Endothelial cell of umbilical vein (primary cell): ENCODE data around the gene HTR6. TPM values are rescaled to one million over a fixed set of nuclear protein-coding genes. Genes with fewer than 3 reads are reported as not detected.

Experiments
- BruUV-seq: library from RNA; stranded (reverse); fragments of 400-500 nt; replicated peaks from 2 replicates; lab custom pipeline; 2021; lab: Mats Ljungman, UMichigan
- CTCF ChIA-PET: fragments of 300-600, 350-600 bp; sonication (Branson Sonifier 250); formaldehyde crosslinking; loops from one replicate; lab custom pipeline; 2021; ENCODE audit warnings: antibody characterized with exemption, inconsistent platforms; lab: Charles Lee
- POLR2A ChIA-PET: fragments of 300-600, 350-600 bp; sonication (Branson Sonifier 250); formaldehyde crosslinking; loops from one replicate; lab custom pipeline; 2021; ENCODE audit warnings: antibody characterized with exemption, inconsistent platforms; lab: Charles Lee
- DNase-seq: peaks from one replicate; pipeline ENCODE4 v3.0.0-alpha.2; 2011; ENCODE audit warnings: low read depth, low spot score
- FAIRE-seq: peaks from 2 replicates; lab custom pipeline; 2011; peaks lifted over from hg19 to GRCh38; lab: Jason Lieb, UNC
- H2AFZ ChIP-seq: 2 replicates; pipeline ENCODE4 v1.6.0; 2012; ENCODE audit warnings: low read depth, low read length, control low read depth, inconsistent platforms
- H3K27ac ChIP-seq: 2 replicates; pipeline ENCODE4 v1.5.1; 2011; ENCODE audit warnings: low read depth, mild to moderate bottlenecking, control low read depth, low read length, moderate library complexity; ENCODE audit not compliant: insufficient read depth
- H3K27me3 ChIP-seq, 2 experiments: 2 replicates each; pipeline versions ENCODE4 v1.6.0 to v1.6.1; 2011; ENCODE audit warnings: low read length in 2 of 2, mixed read lengths in 1 of 2; ENCODE audit not compliant: control insufficient read depth in 2 of 2, insufficient read depth in 2 of 2
- H3K36me3 ChIP-seq, 2 experiments: 2 replicates in 1 of 2; 3 replicates in 1 of 2; pipeline ENCODE4 v1.5.1; 2011; ENCODE audit warnings: low read length in 2 of 2, mild to moderate bottlenecking in 1 of 2, moderate library complexity in 1 of 2; ENCODE audit not compliant: control insufficient read depth in 2 of 2, insufficient read depth in 2 of 2; ENCODE audit errors: extremely low read depth in 1 of 2
- H3K4me1 ChIP-seq: 3 replicates; pipeline ENCODE4 v1.5.1; 2011; ENCODE audit warnings: mild to moderate bottlenecking, low read length; ENCODE audit not compliant: control insufficient read depth, insufficient read depth; ENCODE audit errors: extremely low read depth
- H3K4me2 ChIP-seq: 2 replicates; pipeline ENCODE4 v1.6.1; 2011; ENCODE audit warnings: low read length, control low read depth, mixed read lengths; ENCODE audit not compliant: insufficient read depth
- H3K4me3 ChIP-seq, 3 experiments: fragments of 200-600 bp in 1 of 3; sonication (generic), shearing (Covaris generic) in 1 of 3; replicated peaks in 1 of 3; 2 replicates each; pipeline ENCODE4 v1.5.1; 2011 to 2016; ENCODE audit warnings: control low read depth in 3 of 3, low read length in 3 of 3, mild to moderate bottlenecking in 2 of 3, inconsistent platforms in 1 of 3, low read depth in 1 of 3, moderate library complexity in 1 of 3; ENCODE audit not compliant: insufficient read depth in 1 of 3
- H3K79me2 ChIP-seq: 2 replicates; pipeline ENCODE4 v1.6.0; 2012; ENCODE audit warnings: low read length, inconsistent platforms; ENCODE audit not compliant: control insufficient read depth, insufficient read depth
- H3K9ac ChIP-seq: replicated peaks from 2 replicates; pipeline ENCODE3; 2011; ENCODE audit warnings: low read length, control low read depth; ENCODE audit not compliant: insufficient read depth; ENCODE audit errors: extremely low read depth
- H3K9me1 ChIP-seq: replicated peaks from 3 replicates; pipeline ENCODE4 v1.6.0; 2011; ENCODE audit warnings: mild to moderate bottlenecking, low read length; ENCODE audit not compliant: control insufficient read depth, insufficient read depth; ENCODE audit errors: extremely low read depth
- H3K9me3 ChIP-seq: replicated peaks from 2 replicates; pipeline ENCODE4 v1.5.1; 2012; ENCODE audit warnings: low read length, inconsistent platforms; ENCODE audit not compliant: control insufficient read depth, insufficient read depth
- H4K20me1 ChIP-seq: replicated peaks from 2 replicates; pipeline ENCODE3; 2011; ENCODE audit warnings: mild to moderate bottlenecking, low read length; ENCODE audit not compliant: control insufficient read depth, insufficient read depth; ENCODE audit errors: extremely low read depth
- GATA2 ChIP-seq: IDR thresholded peaks from 2 replicates; pipeline ENCODE4 v1.7.0; 2011; ENCODE audit warnings: low read depth, mild to moderate bottlenecking, moderate library complexity, mixed read lengths, low read length; ENCODE audit not compliant: insufficient read length, insufficient read depth
- JUN ChIP-seq: IDR thresholded peaks from 2 replicates; pipeline ENCODE4 v1.6.1; 2011; ENCODE audit warnings: borderline replicate concordance, low read depth; ENCODE audit not compliant: insufficient read length, insufficient read depth
- MYC ChIP-seq: IDR thresholded peaks from one replicate; pipeline ENCODE4 v1.6.1; 2011; ENCODE audit warnings: mild to moderate bottlenecking, low read depth, low read length
- dilution Hi-C: fragments of 300-500 bp; cut with MboI; formaldehyde crosslinking; loops from one replicate; pipeline ENCODE4 v1.15.0; 2019; ENCODE audit warnings: low sequenced_read_pairs; ENCODE audit not compliant: extremely low pct_ligation_motif_present
- intact Hi-C: fragments of 100-400 bp; cut with micrococcal nuclease; formaldehyde crosslinking; loops from one replicate; pipeline ENCODE4 v1.10.0; 2022
- polyA plus RNA-seq, 4 experiments: library from polyadenylated mRNA; depleted of rRNA in 3 of 4; stranded (reverse) in 3 of 4; unstranded in 1 of 4; fragments of >200 nt; gene quantifications; 2 replicates each; pipeline versions ENCODE4 v1.2.1 to v1.2.3, GENCODE V29; 2011 to 2012; ENCODE audit warnings: missing spikeins in 1 of 4
- total RNA-seq: library from RNA; stranded (reverse); gene quantifications from 2 replicates; pipeline ENCODE4 v1.2.3, GENCODE V29; 2021
- TF ChIP-seq, protein P1 (sequence below): IDR thresholded peaks from 2 replicates; pipeline ENCODE4 v1.6.1; 2011; ENCODE audit not compliant: insufficient read depth, insufficient read length
- TF ChIP-seq, protein P2 (sequence below), 2 donors: IDR thresholded peaks; 1 replicate in 1 of 2; 2 replicates in 1 of 2; pipeline ENCODE4 v1.5.1; 2011; ENCODE audit warnings: low read length in 2 of 2, mild to moderate bottlenecking in 2 of 2, moderate library complexity in 2 of 2, control low read depth in 1 of 2, inconsistent platforms in 1 of 2, low read depth in 1 of 2; ENCODE audit not compliant: insufficient read depth in 1 of 2; ENCODE audit errors: extremely low read depth in 1 of 2

HTR6 gene
- total and polyA plus RNA-seq, 2 donors (not counting 3 experiments of a cell fraction or from before 2014, with no cell fraction given): not detected

DNA sequence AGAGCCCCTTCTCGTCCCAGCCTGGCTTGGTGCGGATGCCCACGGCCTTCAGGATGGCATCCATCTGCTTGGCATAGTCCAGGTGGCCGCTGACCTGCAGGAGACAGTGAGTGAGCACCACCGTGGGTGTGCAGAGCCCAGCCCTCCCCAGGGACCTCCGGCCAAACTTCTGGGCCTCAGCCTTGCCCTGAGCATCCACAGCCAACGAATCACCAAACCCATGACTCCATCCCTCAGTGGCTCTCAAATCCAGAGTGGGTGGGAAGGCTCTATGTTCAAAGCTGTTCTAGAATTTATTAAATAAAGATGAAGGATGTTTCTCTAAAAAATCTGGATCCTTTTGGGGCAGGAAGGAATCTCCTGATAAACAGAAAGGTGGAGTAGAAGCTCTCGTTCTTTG is 18.7 kb downstream of the HTR6 start:
- Histone ChIP-seq H3K36me3 (no peaks in the 10 kb centered on the region), H3K27me3 (no peaks in the 10 kb centered on the region), H3K9me1 (no peaks in the 10 kb centered on the region), H4K20me1 (no peaks in the 10 kb centered on the region), H3K27ac (no peak overlapping the region), H3K4me1 (no peaks in the 10 kb centered on the region), H3K4me2 (no peak overlapping the region), H3K9ac (no peak overlapping the region), H3K4me3 (no peak overlapping the region), H2AFZ (no peak overlapping the region), H3K79me2 (no peaks in the 10 kb centered on the region), H3K9me3 (no peaks in the 10 kb centered on the region)
- ChIA-PET CTCF (interaction anchor here (0.9 to 2.3 kb wide), 2 partner anchors 15 to 21 kb away, joined by 3 to 5 read pairs; no protein-coding TSS in a partner anchor), POLR2A (no interaction called here)
- no peak for TF ChIP-seq GATA2
- TF ChIP-seq, protein P1, sequence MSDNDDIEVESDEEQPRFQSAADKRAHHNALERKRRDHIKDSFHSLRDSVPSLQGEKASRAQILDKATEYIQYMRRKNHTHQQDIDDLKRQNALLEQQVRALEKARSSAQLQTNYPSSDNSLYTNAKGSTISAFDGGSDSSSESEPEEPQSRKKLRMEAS: no peak
- TF ChIP-seq JUN: no peak
- TF ChIP-seq, protein P2, sequence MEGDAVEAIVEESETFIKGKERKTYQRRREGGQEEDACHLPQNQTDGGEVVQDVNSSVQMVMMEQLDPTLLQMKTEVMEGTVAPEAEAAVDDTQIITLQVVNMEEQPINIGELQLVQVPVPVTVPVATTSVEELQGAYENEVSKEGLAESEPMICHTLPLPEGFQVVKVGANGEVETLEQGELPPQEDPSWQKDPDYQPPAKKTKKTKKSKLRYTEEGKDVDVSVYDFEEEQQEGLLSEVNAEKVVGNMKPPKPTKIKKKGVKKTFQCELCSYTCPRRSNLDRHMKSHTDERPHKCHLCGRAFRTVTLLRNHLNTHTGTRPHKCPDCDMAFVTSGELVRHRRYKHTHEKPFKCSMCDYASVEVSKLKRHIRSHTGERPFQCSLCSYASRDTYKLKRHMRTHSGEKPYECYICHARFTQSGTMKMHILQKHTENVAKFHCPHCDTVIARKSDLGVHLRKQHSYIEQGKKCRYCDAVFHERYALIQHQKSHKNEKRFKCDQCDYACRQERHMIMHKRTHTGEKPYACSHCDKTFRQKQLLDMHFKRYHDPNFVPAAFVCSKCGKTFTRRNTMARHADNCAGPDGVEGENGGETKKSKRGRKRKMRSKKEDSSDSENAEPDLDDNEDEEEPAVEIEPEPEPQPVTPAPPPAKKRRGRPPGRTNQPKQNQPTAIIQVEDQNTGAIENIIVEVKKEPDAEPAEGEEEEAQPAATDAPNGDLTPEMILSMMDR (IDR thresholded peaks at IDR 0.05; ENCODE audit: extremely low read depth in 1 of 2, insufficient read depth in 1 of 2, low read depth in 1 of 2, low read length in 2 of 2): no peak
- no peak for TF ChIP-seq MYC
- no peak for DNase-seq
- intact Hi-C loops: no loop called here
- no peak for FAIRE-seq
- no TSS peak for BruUV-seq
- dilution Hi-C loops: no loop called here
